SJCRH30 (cell line): Measurements from ENCODE around the gene NR2F1-AS1. TPM values are rescaled to one million over a fixed set of nuclear protein-coding genes. Genes with fewer than 3 reads are reported as not detected.
"Not testable (repeated sequence)": the region's sequence is repeated elsewhere in the genome, so short reads cannot be mapped to it uniquely, and the experiment has no call there.

Experiments
- DNase-seq, 2 experiments: peaks; one replicate each; pipeline ENCODE4 v3.0.0-alpha.2; 2015 to 2020
- H3K27ac ChIP-seq: fragments of 250-450 bp; sonication (Bioruptor Pico); 2 replicates; pipeline ENCODE4 v1.5.1; 2020; ENCODE audit warnings: mild to moderate bottlenecking, moderate library complexity
- H3K27me3 ChIP-seq: fragments of 250-450 bp; sonication (Bioruptor Pico); 2 replicates; pipeline ENCODE4 v1.5.1; 2020; ENCODE audit warnings: mild to moderate bottlenecking, moderate library complexity
- H3K36me3 ChIP-seq: fragments of 250-450 bp; sonication (Bioruptor Pico); 2 replicates; pipeline ENCODE4 v1.5.1; 2020; ENCODE audit warnings: mild to moderate bottlenecking, moderate library complexity
- H3K4me1 ChIP-seq: fragments of 250-450 bp; sonication (Bioruptor Pico); 2 replicates; pipeline ENCODE4 v1.5.1; 2020; ENCODE audit warnings: mild to moderate bottlenecking, moderate library complexity
- H3K4me3 ChIP-seq: fragments of 250-450 bp; sonication (Bioruptor Pico); 2 replicates; pipeline ENCODE4 v1.5.1; 2020; ENCODE audit warnings: mild to moderate bottlenecking, moderate library complexity
- H3K9me3 ChIP-seq: fragments of 250-450 bp; sonication (Bioruptor Pico); replicated peaks from 2 replicates; pipeline ENCODE4 v1.5.1; 2020; ENCODE audit warnings: mild to moderate bottlenecking, moderate library complexity
- total RNA-seq: library from RNA; depleted of rRNA; stranded (reverse); fragments of >200 nt; shearing (Covaris generic); gene quantifications from 2 replicates; pipeline ENCODE4 v1.2.3, GENCODE V29; 2014

NR2F1-AS1 gene
- total RNA-seq, 1 experiment from 2014 or later: 11.3 TPM

DNA sequence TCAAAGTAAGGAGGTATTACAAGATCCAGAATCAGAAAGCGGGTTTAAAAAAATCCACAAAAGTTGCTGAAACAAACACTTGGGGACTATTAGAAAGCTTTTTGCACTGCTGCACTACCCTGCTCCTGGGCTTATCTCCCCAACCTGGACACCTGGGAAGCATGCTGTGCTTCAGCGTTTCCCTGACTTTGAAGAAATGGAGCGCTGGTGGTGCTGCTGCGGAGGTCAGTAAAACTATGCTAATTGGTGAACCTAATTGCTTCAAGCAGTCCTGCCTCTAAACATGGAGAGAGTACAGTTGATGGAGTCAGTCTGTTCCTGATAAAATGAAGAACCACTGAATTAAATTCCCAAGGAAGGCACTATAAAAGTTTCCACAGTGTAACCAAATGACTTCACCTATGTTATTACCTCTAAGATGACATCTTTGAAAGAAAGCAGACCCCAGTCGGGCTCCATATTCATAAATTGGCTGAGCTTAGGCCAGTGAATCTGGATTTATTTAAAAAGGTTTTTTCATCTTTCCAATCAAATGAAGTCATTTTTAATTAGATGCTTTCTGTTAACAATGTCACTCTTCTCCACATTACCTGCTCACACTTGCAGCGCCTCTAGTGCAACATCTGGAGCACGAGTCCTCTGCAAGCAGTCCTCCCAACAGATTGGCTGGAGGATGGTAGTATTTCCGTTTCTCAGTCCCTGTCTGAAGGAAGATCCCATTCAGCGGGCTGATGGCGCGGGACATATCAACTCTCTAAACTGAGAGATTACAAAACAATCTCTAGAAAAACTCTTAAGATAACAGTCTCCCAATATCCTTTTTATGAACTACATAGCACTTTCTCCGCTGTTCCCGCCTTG is 11.5 kb downstream of the NR2F1-AS1 start:
- H3K27ac ChIP-seq: no peak overlapping the region
- H3K9me3 ChIP-seq: no peaks in the 10 kb centered on the region
- no peaks in the 10 kb centered on the region; the same call in 1 of the 2 replicates for H3K4me1 ChIP-seq
- no peak overlapping the region for H3K4me3 ChIP-seq
- no peaks in the 10 kb centered on the region for H3K27me3 ChIP-seq
- no peak for DNase-seq
- H3K36me3 ChIP-seq: 0 out of 2 replicates have a peak, but pooled peaks cover 4% of the 10 kb centered on the region

DNA sequence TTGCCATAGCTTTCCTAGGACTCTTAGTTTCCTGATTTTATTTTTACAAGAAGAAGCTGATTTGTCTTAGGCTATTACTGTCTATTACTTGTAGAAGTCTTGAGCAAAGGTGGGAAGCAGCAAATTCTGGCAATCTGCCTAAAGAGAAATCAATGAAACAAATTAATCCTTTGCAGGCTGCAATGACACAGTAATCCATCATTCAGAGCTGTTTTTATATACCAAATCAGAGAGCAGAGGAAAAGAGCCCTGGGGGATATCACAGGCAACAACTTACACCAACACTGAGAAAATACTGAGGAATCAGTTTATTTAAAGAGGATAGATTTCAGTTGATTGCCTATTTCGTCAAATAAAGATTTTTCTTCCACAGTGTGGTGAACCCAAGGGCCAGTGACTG is 13.6 kb downstream of the NR2F1-AS1 start:
- Histone ChIP-seq H3K4me3 (no peak overlapping the region), H3K27me3 (no peaks in the 10 kb centered on the region), H3K36me3 (0 out of 2 replicates have a peak, but pooled peaks cover 4% of the 10 kb centered on the region), H3K27ac (no peak overlapping the region), H3K9me3 (no peaks in the 10 kb centered on the region), H3K4me1 (no peaks in the 10 kb centered on the region; the same call in 1 of the 2 replicates)
- no peak for DNase-seq

DNA sequence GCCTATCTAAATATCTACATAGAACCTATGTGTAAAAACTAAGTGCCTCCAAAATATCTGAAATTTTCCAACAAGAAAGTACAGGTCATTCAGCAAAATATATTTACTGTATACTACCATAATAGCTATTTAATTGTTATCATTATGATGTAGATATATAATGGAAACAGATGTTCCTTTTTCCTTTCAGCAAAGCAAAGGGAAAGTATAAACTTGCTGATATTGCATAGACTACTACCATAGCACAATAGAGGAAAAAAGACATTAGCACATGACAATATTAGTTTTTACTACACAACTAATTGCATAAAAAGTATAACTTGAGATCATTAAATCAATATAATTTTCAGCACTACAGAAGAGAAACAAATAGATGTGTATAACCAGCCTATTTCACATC is 14.9 kb downstream of the NR2F1-AS1 start:
- H3K9me3 ChIP-seq: no peaks in the 10 kb centered on the region
- no peak overlapping the region for H3K27ac ChIP-seq
- H3K4me3 ChIP-seq: no peak overlapping the region
- H3K36me3 ChIP-seq: 0 out of 2 replicates have a peak, but pooled peaks cover 4% of the 10 kb centered on the region
- DNase-seq: no peak
- H3K27me3 ChIP-seq: no peaks in the 10 kb centered on the region
- no peaks in the 10 kb centered on the region; the same call in 1 of the 2 replicates for H3K4me1 ChIP-seq

DNA sequence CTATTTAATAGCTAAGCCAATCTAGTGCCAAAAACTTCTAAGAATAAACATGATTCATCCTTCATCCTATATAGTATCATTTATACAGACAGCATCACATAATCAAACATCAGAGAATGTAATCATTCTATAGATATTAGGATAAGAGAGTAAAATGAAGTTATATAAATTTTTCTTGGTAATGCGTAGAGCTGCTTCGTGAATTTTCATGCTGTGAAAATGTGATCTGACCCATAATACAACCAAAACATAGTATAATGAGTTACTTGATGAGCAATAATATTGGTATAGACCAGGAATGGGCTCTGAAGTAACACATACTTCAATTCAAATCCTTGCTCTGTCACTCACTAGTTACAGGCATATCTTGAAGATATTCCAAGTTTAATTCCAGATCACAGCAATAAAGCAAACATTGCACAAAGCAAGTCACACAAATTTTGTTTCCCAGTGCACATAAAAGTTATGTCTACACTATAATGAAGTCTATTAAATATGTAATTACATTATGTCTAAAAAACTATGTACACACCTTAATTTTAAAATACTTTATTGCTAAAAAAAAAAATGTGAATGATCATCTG is 23.9 kb downstream of the NR2F1-AS1 start:
- Histone ChIP-seq H3K27me3 (no peaks in the 10 kb centered on the region), H3K36me3 (no peaks in the 10 kb centered on the region; the same call in 1 of the 2 replicates), H3K4me1 (no peaks in the 10 kb centered on the region), H3K27ac (no peak overlapping the region), H3K4me3 (no peak overlapping the region), H3K9me3 (no peaks in the 10 kb centered on the region)
- DNase-seq: no peak

DNA sequence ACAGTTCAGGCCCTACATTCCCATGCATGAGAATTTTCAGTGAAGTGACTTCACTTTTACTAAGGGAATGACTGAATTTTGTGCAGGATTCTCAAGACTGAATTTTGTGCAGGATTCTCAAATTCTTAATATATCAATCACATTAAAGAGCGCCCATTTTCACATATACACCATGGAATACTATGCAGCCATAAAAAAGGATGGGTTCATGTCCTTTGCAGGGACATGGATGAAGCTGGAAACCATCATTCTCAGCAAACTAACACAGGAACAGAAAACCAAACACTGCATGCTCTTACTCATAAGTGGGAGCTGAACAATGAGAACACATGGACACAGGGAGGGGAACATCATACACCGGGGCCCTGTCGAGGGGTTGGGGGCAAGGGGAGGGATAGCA is 31.4 kb downstream of the NR2F1-AS1 start:
- not testable (repeated sequence) for H3K4me3 ChIP-seq, H3K36me3 ChIP-seq, H3K9me3 ChIP-seq, H3K27ac ChIP-seq, H3K4me1 ChIP-seq, DNase-seq, H3K27me3 ChIP-seq

DNA sequence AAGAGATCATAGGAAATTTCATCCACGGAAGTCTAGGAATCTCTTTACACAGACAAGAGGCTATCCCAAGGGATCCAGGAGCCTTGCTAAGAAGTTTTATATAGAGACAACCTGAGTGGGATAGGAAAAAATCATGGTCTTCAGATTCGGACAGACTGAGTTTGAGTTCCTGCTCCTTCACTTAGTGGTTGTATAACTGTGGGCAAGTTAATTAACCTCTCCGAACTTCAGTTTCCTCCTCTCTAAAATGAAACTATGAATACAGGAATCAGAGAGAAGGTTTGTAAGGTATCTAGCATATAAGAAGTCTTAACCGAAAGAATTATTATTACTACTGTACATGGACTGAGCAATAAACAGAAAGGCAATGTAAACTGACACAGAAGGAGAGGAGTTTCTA is 35.1 kb downstream of the NR2F1-AS1 start:
- no peaks in the 10 kb centered on the region for H3K4me1 ChIP-seq
- H3K27ac ChIP-seq: no peak overlapping the region
- no peak overlapping the region for H3K4me3 ChIP-seq
- no peak for DNase-seq
- H3K9me3 ChIP-seq: 0 out of 2 replicates have a peak, but pooled peaks cover 4% of the 10 kb centered on the region
- H3K36me3 ChIP-seq: peaks cover 7% of the 10 kb centered on the region; the same call in 1 of the 2 replicates
- H3K27me3 ChIP-seq: no peaks in the 10 kb centered on the region

DNA sequence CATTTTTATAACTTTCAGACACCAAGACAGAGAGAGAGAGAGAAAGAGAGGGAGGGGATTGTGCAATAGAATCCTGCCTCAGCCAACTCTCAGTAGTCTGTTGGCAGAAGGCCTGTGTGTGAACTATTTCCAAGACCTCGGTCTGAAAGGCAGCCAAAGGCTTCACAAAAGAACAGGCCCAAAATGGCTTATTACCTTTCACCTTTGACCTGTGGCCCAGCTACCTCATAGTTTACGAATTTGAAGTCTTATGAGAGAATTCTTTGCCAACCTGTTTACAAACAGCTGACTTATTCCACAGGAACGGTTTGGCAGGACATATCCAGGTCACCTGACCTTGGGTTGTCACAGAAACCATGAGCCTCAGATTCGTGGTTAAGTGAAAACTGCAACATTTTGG is 48.6 kb downstream of the NR2F1-AS1 start:
- Histone ChIP-seq H3K27ac (no peak overlapping the region), H3K36me3 (0 out of 2 replicates have a peak, but pooled peaks cover 2% of the 10 kb centered on the region), H3K27me3 (no peaks in the 10 kb centered on the region), H3K9me3 (0 out of 2 replicates have a peak, but pooled peaks cover 3% of the 10 kb centered on the region), H3K4me3 (no peak overlapping the region), H3K4me1 (no peaks in the 10 kb centered on the region)
- DNase-seq: no peak

DNA sequence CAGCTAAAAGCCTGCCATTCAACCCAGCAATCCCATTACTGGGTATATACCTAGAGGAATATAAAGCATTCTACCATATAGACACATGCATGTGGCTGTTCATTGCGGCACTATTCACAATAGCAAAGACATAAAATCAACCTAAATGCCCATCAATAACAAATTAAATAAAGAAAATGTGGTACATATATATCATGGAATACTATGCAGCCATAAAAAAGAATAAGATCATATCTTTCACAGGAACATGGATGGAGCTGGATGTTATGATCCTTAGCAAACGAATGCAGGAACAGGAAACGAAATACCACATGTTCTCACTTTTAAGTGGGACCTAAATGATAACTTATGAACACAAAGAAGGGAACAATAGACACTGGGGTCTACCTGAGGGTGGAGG is 59.2 kb downstream of the NR2F1-AS1 start:
- H3K36me3 ChIP-seq, H3K4me3 ChIP-seq: not testable (repeated sequence)

DNA sequence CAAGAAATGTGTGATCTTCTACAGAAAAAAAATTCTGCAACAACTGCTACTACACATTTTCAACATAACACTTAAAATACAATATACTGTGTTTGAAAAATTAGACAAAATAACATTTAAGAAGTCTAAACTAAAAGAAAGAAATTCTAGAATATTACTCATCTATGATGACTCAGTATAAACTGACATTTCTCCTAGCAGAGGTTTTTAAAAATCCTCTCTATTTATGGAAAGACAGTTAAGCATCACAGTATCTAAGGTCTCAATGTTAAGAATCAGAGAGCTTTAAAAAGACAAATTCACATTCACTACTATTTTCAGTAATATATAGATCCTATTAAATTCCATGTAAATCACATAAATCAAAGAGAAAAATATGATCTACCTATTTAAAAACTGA is 61.3 kb downstream of the NR2F1-AS1 start:
- Histone ChIP-seq H3K4me1 (no peaks in the 10 kb centered on the region), H3K9me3 (peaks cover 10% of the 10 kb centered on the region), H3K36me3 (0 out of 2 replicates have a peak, but pooled peaks cover 2% of the 10 kb centered on the region), H3K27ac (no peak overlapping the region), H3K4me3 (no peak overlapping the region), H3K27me3 (no peaks in the 10 kb centered on the region)
- no peak for DNase-seq

More for the DNA sequence above, 59.2 kb downstream of the NR2F1-AS1 start:
- H3K4me1 ChIP-seq, H3K27ac ChIP-seq, H3K9me3 ChIP-seq, DNase-seq, H3K27me3 ChIP-seq: not testable (repeated sequence)

DNA sequence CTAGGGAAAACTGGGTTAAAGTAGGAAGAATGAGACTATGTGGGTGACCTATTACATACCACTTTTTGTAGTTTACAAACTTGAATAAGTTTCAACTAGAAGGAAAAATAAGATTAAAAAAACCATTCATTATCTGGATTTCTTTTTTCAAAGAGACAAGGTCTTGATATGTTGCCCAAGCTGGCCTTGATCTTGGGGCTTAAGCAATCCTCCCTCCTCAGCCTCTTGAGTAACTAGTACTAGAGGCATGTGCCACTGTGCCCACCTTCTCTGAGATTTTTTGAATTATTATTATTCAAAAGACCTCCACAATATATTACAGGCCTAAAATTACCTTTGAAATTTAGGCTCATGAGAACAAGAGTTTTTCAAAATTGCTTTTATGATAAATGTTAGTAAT is 63.2 kb downstream of the NR2F1-AS1 start:
- Histone ChIP-seq H3K27ac (no peak overlapping the region), H3K4me3 (no peak overlapping the region), H3K36me3 (0 out of 2 replicates have a peak, but pooled peaks cover 2% of the 10 kb centered on the region), H3K4me1 (no peaks in the 10 kb centered on the region), H3K9me3 (peaks cover 10% of the 10 kb centered on the region), H3K27me3 (no peaks in the 10 kb centered on the region)
- DNase-seq: no peak

DNA sequence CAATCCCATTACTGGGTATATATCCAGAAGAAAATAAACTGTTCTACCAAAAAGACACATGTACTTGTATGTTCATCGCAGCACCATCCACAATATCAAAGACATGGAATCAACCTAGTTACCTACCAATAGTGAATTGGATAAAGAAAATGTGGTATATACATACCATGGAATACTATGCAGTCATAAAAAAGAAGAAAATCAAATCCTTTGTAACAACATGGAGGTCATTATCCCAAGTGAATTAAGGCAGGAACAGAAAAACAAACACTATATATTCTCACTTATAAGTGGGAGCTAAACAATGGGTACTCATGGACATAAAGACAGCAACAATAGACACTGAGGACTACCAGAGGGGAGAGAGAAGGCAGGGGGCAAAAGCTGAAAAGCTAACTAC is 67.7 kb downstream of the NR2F1-AS1 start:
- no peak overlapping the region for H3K27ac ChIP-seq
- no peaks in the 10 kb centered on the region for H3K4me1 ChIP-seq
- H3K36me3 ChIP-seq: no peaks in the 10 kb centered on the region
- no peak for DNase-seq
- H3K27me3 ChIP-seq: no peaks in the 10 kb centered on the region
- H3K9me3 ChIP-seq: no peaks in the 10 kb centered on the region
- no peak overlapping the region for H3K4me3 ChIP-seq

DNA sequence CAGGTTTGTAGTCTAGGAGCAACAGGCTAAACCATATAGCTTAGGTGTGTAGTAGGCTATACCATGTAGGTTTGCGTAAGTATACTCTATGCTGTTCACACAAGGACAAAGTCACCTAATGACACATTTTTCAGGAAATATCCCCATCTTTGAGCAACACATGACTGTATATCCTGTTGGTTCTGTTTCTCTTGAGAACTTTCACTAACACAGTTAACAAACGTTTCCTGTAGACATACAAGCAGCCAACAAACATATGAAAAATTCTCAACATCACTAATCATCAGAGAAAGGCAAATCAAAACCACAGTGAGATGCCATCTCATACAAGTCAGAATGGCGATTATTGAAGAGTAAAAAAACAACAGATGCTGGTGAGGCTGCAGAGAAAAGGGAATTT is 68.2 kb downstream of the NR2F1-AS1 start:
- no peaks in the 10 kb centered on the region for H3K36me3 ChIP-seq
- H3K4me1 ChIP-seq: no peaks in the 10 kb centered on the region
- no peaks in the 10 kb centered on the region for H3K9me3 ChIP-seq
- no peak overlapping the region for H3K4me3 ChIP-seq
- DNase-seq: no peak
- no peaks in the 10 kb centered on the region for H3K27me3 ChIP-seq
- H3K27ac ChIP-seq: no peak overlapping the region

DNA sequence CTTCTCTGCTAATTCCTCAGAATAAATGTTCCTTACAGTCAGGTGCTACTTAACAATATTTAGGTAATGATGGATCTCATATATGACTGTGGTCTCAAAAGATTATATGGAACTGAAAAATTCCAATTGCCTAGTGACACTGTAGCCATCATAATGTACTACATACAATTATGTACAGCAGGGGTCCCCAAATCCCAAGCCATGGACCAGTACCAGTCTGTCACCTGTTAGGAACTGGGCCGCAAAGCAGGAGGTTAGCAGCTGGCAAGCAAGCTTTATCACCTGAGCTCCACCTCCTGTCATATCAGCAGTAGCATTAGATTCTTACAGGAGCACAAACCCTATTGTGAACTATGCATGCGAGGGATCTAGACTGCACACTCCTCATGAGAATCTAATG is 69.6 kb downstream of the NR2F1-AS1 start:
- no peaks in the 10 kb centered on the region for H3K27me3 ChIP-seq
- no peaks in the 10 kb centered on the region for H3K4me1 ChIP-seq
- no peaks in the 10 kb centered on the region for H3K9me3 ChIP-seq
- H3K4me3 ChIP-seq: no peak overlapping the region
- no peaks in the 10 kb centered on the region for H3K36me3 ChIP-seq
- no peak for DNase-seq
- H3K27ac ChIP-seq: no peak overlapping the region

DNA sequence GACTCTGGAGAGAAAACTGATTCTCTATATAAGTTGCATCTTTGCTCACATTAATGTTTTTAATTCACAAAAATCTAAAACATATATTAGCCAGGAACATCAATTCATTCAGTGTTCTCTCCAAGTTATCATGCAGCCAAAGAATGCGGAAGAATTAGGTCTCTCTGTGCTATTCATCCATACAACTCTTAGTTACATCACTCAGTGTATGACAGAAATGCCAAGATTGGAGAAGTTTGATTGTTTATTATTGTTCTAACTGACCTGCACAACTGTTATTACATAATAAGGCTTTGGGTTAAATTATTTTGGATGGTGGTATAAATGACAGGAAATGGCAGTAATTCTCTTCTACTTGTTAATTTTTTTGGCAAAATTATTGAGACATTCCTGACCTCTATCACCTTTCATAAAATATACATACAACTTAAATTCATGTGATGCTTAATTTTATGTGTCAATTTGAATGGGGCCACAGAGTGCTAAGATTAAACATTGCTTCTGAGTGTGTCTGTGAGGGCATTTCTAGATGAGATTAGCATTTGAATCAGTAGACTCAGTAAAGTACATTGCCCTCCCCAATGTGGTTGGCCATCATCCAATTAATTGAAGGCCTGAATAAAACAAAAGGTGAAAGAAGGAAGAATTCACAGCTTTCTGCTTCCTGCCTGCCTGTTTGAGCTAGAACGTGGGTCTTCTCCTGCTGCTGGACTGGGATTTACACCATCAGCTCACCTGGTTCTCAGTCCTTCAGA is 70.2 kb downstream of the NR2F1-AS1 start:
- H3K9me3 ChIP-seq: no peaks in the 10 kb centered on the region
- H3K4me3 ChIP-seq: no peak overlapping the region
- H3K27me3 ChIP-seq: no peaks in the 10 kb centered on the region
- no peaks in the 10 kb centered on the region for H3K4me1 ChIP-seq
- no peaks in the 10 kb centered on the region for H3K36me3 ChIP-seq
- no peak for DNase-seq
- H3K27ac ChIP-seq: no peak overlapping the region

DNA sequence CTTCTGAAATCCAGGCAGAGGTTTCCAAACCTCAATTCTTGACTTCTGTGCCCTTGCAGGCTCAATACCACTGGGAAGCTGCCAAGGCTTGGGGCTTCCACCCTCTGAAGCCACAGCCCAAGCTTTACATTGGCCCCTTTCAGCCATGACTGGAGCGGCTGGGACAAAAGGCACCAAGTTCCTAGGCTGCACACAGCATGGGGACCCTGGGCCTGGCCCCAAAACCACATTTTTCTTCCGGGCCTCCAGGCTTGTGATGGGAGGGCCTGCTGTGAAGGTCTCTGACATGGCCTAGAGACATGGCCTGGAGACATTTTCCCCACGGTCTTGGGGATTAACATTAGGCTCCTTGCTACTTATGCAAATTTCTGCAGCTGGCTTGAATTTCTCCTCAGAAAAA is 75.5 kb downstream of the NR2F1-AS1 start:
- H3K36me3 ChIP-seq, H3K9me3 ChIP-seq, H3K4me3 ChIP-seq, H3K27me3 ChIP-seq, H3K4me1 ChIP-seq, H3K27ac ChIP-seq, DNase-seq: not testable (repeated sequence)
